OCI-LY7 (cell line): ENCODE results near the gene ADGRL2.

Experiments used
- CTCF ChIP-seq: fragments of 200-600 bp; sonication (generic); conservative IDR thresholded peaks from 2 replicates; pipeline ENCODE4 v1.5.1; 2014; ENCODE audit warnings: mild to moderate bottlenecking, antibody characterized with exemption, low read length, moderate library complexity, mixed read lengths
- EZH2phosphoT487 ChIP-seq: fragments of 200-600 bp; sonication (generic); IDR thresholded peaks from 2 replicates; pipeline ENCODE4 v1.6.1; 2018; ENCODE audit warnings: low read depth, borderline replicate concordance, mild to moderate bottlenecking, mixed run types, antibody characterized with exemption, low read length, moderate library complexity, mixed read lengths

GRCh38 chr1:81836007-81836626, 35.4 kb downstream of the ADGRL2 start:
- TF ChIP-seq EZH2phosphoT487 (no peak), CTCF (no peak)
